Naive B cell (primary cell): ENCODE data around the gene CELF2. TPM values are rescaled to one million over a fixed set of nuclear protein-coding genes. Genes with fewer than 3 reads are reported as not detected.
"Not testable (repeated sequence)": the region's sequence is repeated elsewhere in the genome, so short reads cannot be mapped to it uniquely, and the experiment has no call there.

Source experiments
- ATAC-seq, 2 donors: fragments of 150-1000 bp; cut with Tn5 transposase; 2 replicates each; pipeline ENCODE4 v1.10.0; 2021; ENCODE audit warnings: low read depth in 2 of 2, mild to moderate bottlenecking in 2 of 2, moderate library complexity in 2 of 2
- DNase-seq: peaks from one replicate; pipeline ENCODE4 v3.0.0; 2022
- H3K27ac Mint-ChIP-seq, 6 donors: one replicate each; pipeline ENCODE4 v1.8.0; 2020 to 2022; ENCODE audit warnings: mild to moderate bottlenecking in 6 of 6, mixed read lengths in 6 of 6, moderate library complexity in 5 of 6, inconsistent platforms in 2 of 6
- H3K27me3 Mint-ChIP-seq, 3 donors: one replicate each; pipeline ENCODE4 v1.8.0; 2021 to 2022; ENCODE audit warnings: mixed read lengths in 3 of 3, mild to moderate bottlenecking in 1 of 3
- H3K36me3 Mint-ChIP-seq, 2 donors: one replicate each; pipeline ENCODE4 v1.8.0; 2020 to 2022; ENCODE audit warnings: mixed read lengths in 2 of 2, inconsistent platforms in 1 of 2, mild to moderate bottlenecking in 1 of 2
- H3K4me1 Mint-ChIP-seq, 3 donors: one replicate each; pipeline ENCODE4 v1.8.0; 2020 to 2022; ENCODE audit warnings: mixed read lengths in 3 of 3, inconsistent platforms in 1 of 3, mild to moderate bottlenecking in 1 of 3, moderate library complexity in 1 of 3
- H3K4me3 Mint-ChIP-seq, 8 donors: one replicate each; pipeline ENCODE4 v1.8.0; 2020 to 2022; ENCODE audit warnings: mild to moderate bottlenecking in 8 of 8, mixed read lengths in 8 of 8, moderate library complexity in 8 of 8, inconsistent platforms in 2 of 8
- H3K9me3 Mint-ChIP-seq, 7 donors: one replicate each; pipeline ENCODE4 v1.8.0; 2020 to 2022; ENCODE audit warnings: mixed read lengths in 7 of 7, mild to moderate bottlenecking in 5 of 7, inconsistent platforms in 2 of 7, moderate library complexity in 1 of 7
- polyA plus RNA-seq, 6 donors: library from polyadenylated mRNA; unstranded; fragments of 300-500 nt; fragmentation: Illumina TruSeq; gene quantifications; one replicate each; pipeline ENCODE4 v1.2.3, GENCODE V29; 2021; ENCODE audit warnings: low read depth in 6 of 6

CELF2 gene
- polyA plus RNA-seq, 6 donors from 2014 or later: 127 to 186 (median 141) TPM

GRCh38 chr10:11125004-11125403, 107.3 kb downstream of the CELF2 start:
- Mint-ChIP-seq H3K4me1 (no peaks in the 10 kb centered on the region), H3K9me3 (peaks cover 8 to 25% (median 13%) of the 10 kb centered on the region in 7 donors), H3K27me3 (no peaks in the 10 kb centered on the region), H3K4me3 (no peak overlapping the region), H3K27ac (peak overlapping the region in 1 of 6 donors; percentile 36), H3K36me3 (peaks cover 10 to 11% of the 10 kb centered on the region in 2 donors)
- ATAC-seq (no peak), DNase-seq (no peak)

GRCh38 chr10:11127017-11127416, 109.3 kb downstream of the CELF2 start:
- not testable (repeated sequence) for H3K4me3 Mint-ChIP-seq, DNase-seq, H3K27ac Mint-ChIP-seq, ATAC-seq, H3K4me1 Mint-ChIP-seq, H3K27me3 Mint-ChIP-seq
- Mint-ChIP-seq H3K36me3 (peaks cover 10 to 11% of the 10 kb centered on the region in 2 donors), H3K9me3 (peaks cover 8 to 25% (median 13%) of the 10 kb centered on the region in 7 donors)

GRCh38 chr10:11131112-11131639, 113.5 kb downstream of the CELF2 start:
- no peaks in the 10 kb centered on the region for H3K27me3 Mint-ChIP-seq
- H3K27ac Mint-ChIP-seq: no peak overlapping the region
- no peak overlapping the region for H3K4me3 Mint-ChIP-seq
- peaks cover 0 to 7% (median 0%) of the 10 kb centered on the region in 3 donors for H3K4me1 Mint-ChIP-seq
- peaks cover 0 to 3% (median 0%) of the 10 kb centered on the region in 7 donors for H3K9me3 Mint-ChIP-seq
- H3K36me3 Mint-ChIP-seq: no peaks in the 10 kb centered on the region
- ATAC-seq: no peak
- no peak for DNase-seq

GRCh38 chr10:11134411-11134810, 116.7 kb downstream of the CELF2 start:
- Mint-ChIP-seq H3K27ac (no peak overlapping the region), H3K4me1 (peaks cover 0 to 7% (median 0%) of the 10 kb centered on the region in 3 donors), H3K9me3 (no peaks in the 10 kb centered on the region), H3K36me3 (no peaks in the 10 kb centered on the region), H3K27me3 (no peaks in the 10 kb centered on the region), H3K4me3 (no peak overlapping the region)
- ATAC-seq (no peak), DNase-seq (no peak)

- ATAC-seq: no peak
Measured at GRCh38 chr10:11135709-11136108, 118.0 kb downstream of the CELF2 start.

GRCh38 chr10:11138314-11139033, 120.8 kb downstream of the CELF2 start:
- no peak overlapping the region for H3K4me3 Mint-ChIP-seq
- peaks cover 22 to 34% (median 29%) of the 10 kb centered on the region in 3 donors for H3K4me1 Mint-ChIP-seq
- no peaks in the 10 kb centered on the region for H3K36me3 Mint-ChIP-seq
- no peak for ATAC-seq
- H3K27ac Mint-ChIP-seq: peak overlapping the region in 1 of 6 donors; percentile 22
- no peaks in the 10 kb centered on the region for H3K27me3 Mint-ChIP-seq
- peaks cover 0 to 4% (median 0%) of the 10 kb centered on the region in 7 donors for H3K9me3 Mint-ChIP-seq
- DNase-seq: no peak

More at GRCh38 chr10:11135709-11136108, 118.0 kb downstream of the CELF2 start:
- Mint-ChIP-seq H3K4me1 (peaks cover 0 to 7% (median 1%) of the 10 kb centered on the region in 3 donors), H3K9me3 (no peaks in the 10 kb centered on the region), H3K36me3 (no peaks in the 10 kb centered on the region), H3K27me3 (no peaks in the 10 kb centered on the region), H3K4me3 (no peak overlapping the region), H3K27ac (peak overlapping the region in 1 of 6 donors; percentile 32)
- DNase-seq: no peak

GRCh38 chr10:11140963-11141362, 123.3 kb downstream of the CELF2 start:
- ATAC-seq (no peak), DNase-seq (no peak)
- Mint-ChIP-seq H3K27ac (peak overlapping the region in 4 of 6 donors; percentile 4 to 86 (median 24)), H3K4me3 (no peak overlapping the region), H3K36me3 (no peaks in the 10 kb centered on the region), H3K27me3 (no peaks in the 10 kb centered on the region), H3K9me3 (peaks cover 0 to 4% (median 0%) of the 10 kb centered on the region in 7 donors), H3K4me1 (peaks cover 40 to 54% (median 51%) of the 10 kb centered on the region in 3 donors)

- peaks cover 0 to 4% (median 0%) of the 10 kb centered on the region in 7 donors for H3K9me3 Mint-ChIP-seq
- H3K27ac Mint-ChIP-seq: peak overlapping the region in 3 of 6 donors; percentile 4 to 86 (median 55)
- H3K27me3 Mint-ChIP-seq: no peaks in the 10 kb centered on the region
- peaks cover 47 to 60% (median 58%) of the 10 kb centered on the region in 3 donors for H3K4me1 Mint-ChIP-seq
- ATAC-seq: peak; percentile 13 to 14
- DNase-seq: no peak
- no peaks in the 10 kb centered on the region for H3K36me3 Mint-ChIP-seq
- peak overlapping the region in 1 of 8 donors; percentile 40 for H3K4me3 Mint-ChIP-seq
Measured at GRCh38 chr10:11141571-11142091, 124.0 kb downstream of the CELF2 start.

- Mint-ChIP-seq H3K27ac (peak overlapping the region in 5 of 6 donors; percentile 14 to 93 (median 27)), H3K36me3 (no peaks in the 10 kb centered on the region), H3K27me3 (no peaks in the 10 kb centered on the region), H3K4me3 (peak overlapping the region in 4 of 8 donors; percentile 2 to 31 (median 24)), H3K4me1 (peaks cover 55 to 72% (median 69%) of the 10 kb centered on the region in 3 donors), H3K9me3 (peaks cover 0 to 4% (median 0%) of the 10 kb centered on the region in 7 donors)
- ATAC-seq: no peak
- no peak for DNase-seq
Measured at GRCh38 chr10:11142777-11143176, 125.1 kb downstream of the CELF2 start.

GRCh38 chr10:11143242-11143641, 125.6 kb downstream of the CELF2 start:
- H3K36me3 Mint-ChIP-seq: no peaks in the 10 kb centered on the region
- ATAC-seq (no peak), DNase-seq (no peak)
- peak overlapping the region; percentile 3 to 93 (median 22) for H3K27ac Mint-ChIP-seq
- peak overlapping the region in 5 of 8 donors; percentile 2 to 31 (median 21) for H3K4me3 Mint-ChIP-seq
- H3K4me1 Mint-ChIP-seq: peaks cover 59 to 76% (median 74%) of the 10 kb centered on the region in 3 donors
- H3K9me3 Mint-ChIP-seq: peaks cover 0 to 4% (median 0%) of the 10 kb centered on the region in 7 donors
- H3K27me3 Mint-ChIP-seq: no peaks in the 10 kb centered on the region

- Mint-ChIP-seq H3K4me1 (peaks cover 73 to 93% (median 88%) of the 10 kb centered on the region in 3 donors), H3K27ac (peak overlapping the region; percentile 69 to 95 (median 86)), H3K27me3 (no peaks in the 10 kb centered on the region), H3K9me3 (peaks cover 0 to 4% (median 0%) of the 10 kb centered on the region in 7 donors), H3K4me3 (peak overlapping the region; percentile 49 to 88 (median 74)), H3K36me3 (no peaks in the 10 kb centered on the region)
- ATAC-seq (no peak), DNase-seq (no peak)
Measured at GRCh38 chr10:11144626-11145494, 127.2 kb downstream of the CELF2 start.

GRCh38 chr10:11145495-11145855, 127.8 kb downstream of the CELF2 start:
- Mint-ChIP-seq H3K9me3 (peaks cover 0 to 4% (median 0%) of the 10 kb centered on the region in 7 donors), H3K27ac (peak overlapping the region; percentile 69 to 95 (median 86)), H3K4me1 (peaks cover 79 to 99% (median 94%) of the 10 kb centered on the region in 3 donors), H3K36me3 (no peaks in the 10 kb centered on the region), H3K27me3 (no peaks in the 10 kb centered on the region), H3K4me3 (peak overlapping the region; percentile 49 to 88 (median 74))
- peak; percentile 76 to 79 for ATAC-seq
- DNase-seq: peak; percentile 54
